CD14-positive monocyte (primary cell): Measurements from ENCODE around the gene RFTN2. TPM values are rescaled to one million over a fixed set of nuclear protein-coding genes. Genes with fewer than 3 reads are reported as not detected.
"Not testable (repeated sequence)": the region's sequence is repeated elsewhere in the genome, so short reads cannot be mapped to it uniquely, and the experiment has no call there.

ENCODE experiments used
- DNase-seq, 3 donors: peaks; one replicate each; pipeline ENCODE4 v3.0.0-alpha.2; 2011 to 2022
- H2AFZ ChIP-seq: 2 replicates; pipeline ENCODE4 v1.6.0; 2012; ENCODE audit warnings: mild to moderate bottlenecking, low read depth, low read length, inconsistent platforms; ENCODE audit not compliant: insufficient read depth, poor library complexity, severe bottlenecking
- H3K27ac ChIP-seq, 2 donors: 1 replicate in 1 of 2; 2 replicates in 1 of 2; pipeline ENCODE4 v1.5.1; 2012 to 2013; ENCODE audit warnings: low read length in 2 of 2, control low read depth in 1 of 2, inconsistent platforms in 1 of 2, low read depth in 1 of 2, mild to moderate bottlenecking in 1 of 2
- H3K27me3 ChIP-seq, 2 donors: one replicate each; pipeline versions ENCODE4 v1.6.0 to v1.6.1; 2011 to 2013; ENCODE audit warnings: low read length in 2 of 2; ENCODE audit not compliant: control insufficient read depth in 2 of 2, insufficient read depth in 2 of 2
- H3K36me3 ChIP-seq, 2 donors: replicated peaks in 1 of 2; 1 replicate in 1 of 2; 2 replicates in 1 of 2; pipeline versions ENCODE4 v1.5.1 to v1.6.1; 2012 to 2013; ENCODE audit warnings: low read length in 2 of 2, control low read depth in 1 of 2, inconsistent platforms in 1 of 2, mild to moderate bottlenecking in 1 of 2; ENCODE audit not compliant: insufficient read depth in 2 of 2, control insufficient read depth in 1 of 2
- H3K4me1 ChIP-seq, 2 donors: 1 replicate in 1 of 2; 2 replicates in 1 of 2; pipeline versions ENCODE4 v1.5.1 to v1.6.1; 2012 to 2013; ENCODE audit warnings: low read length in 2 of 2, control low read depth in 1 of 2, inconsistent platforms in 1 of 2, mild to moderate bottlenecking in 1 of 2, moderate library complexity in 1 of 2; ENCODE audit not compliant: insufficient read depth in 2 of 2, control insufficient read depth in 1 of 2
- H3K4me2 ChIP-seq: replicated peaks from 2 replicates; pipeline ENCODE3; 2012; ENCODE audit warnings: low read length, moderate library complexity, mild to moderate bottlenecking; ENCODE audit not compliant: poor library complexity, severe bottlenecking; ENCODE audit errors: extremely low read depth
- H3K4me3 ChIP-seq, 3 experiments: fragments of 200-600 bp in 1 of 3; sonication (generic) in 1 of 3; replicated peaks in 1 of 3; 1 replicate in 2 of 3; 2 replicates in 1 of 3; pipeline ENCODE4 v1.5.1; 2011 to 2013; ENCODE audit warnings: low read length in 3 of 3, mild to moderate bottlenecking in 3 of 3, control low read depth in 2 of 3, low read depth in 2 of 3, inconsistent platforms in 1 of 3, moderate library complexity in 1 of 3
- H3K79me2 ChIP-seq: 2 replicates; pipeline ENCODE4 v1.6.0; 2012; ENCODE audit warnings: mild to moderate bottlenecking, control low read depth, inconsistent platforms, low read length, moderate library complexity; ENCODE audit not compliant: insufficient read depth
- H3K9ac ChIP-seq: 2 replicates; pipeline ENCODE4 v1.6.0; 2017; ENCODE audit warnings: low read length, mild to moderate bottlenecking; ENCODE audit not compliant: insufficient read depth, poor library complexity, severe bottlenecking
- H3K9me3 ChIP-seq, 2 donors: replicated peaks in 1 of 2; 1 replicate in 1 of 2; 2 replicates in 1 of 2; pipeline versions ENCODE4 v1.5.1 to v1.6.1; 2012 to 2013; ENCODE audit warnings: low read length in 2 of 2, control low read depth in 1 of 2; ENCODE audit not compliant: control insufficient read depth in 1 of 2, insufficient read depth in 1 of 2
- H4K20me1 ChIP-seq: 2 replicates; pipeline ENCODE4 v1.6.0; 2012; ENCODE audit warnings: mild to moderate bottlenecking, low read length, control low read depth, moderate library complexity; ENCODE audit not compliant: insufficient read depth
- H3K27ac Mint-ChIP-seq, 7 donors: one replicate each; pipeline ENCODE4 v1.8.0; 2020; ENCODE audit warnings: mild to moderate bottlenecking in 7 of 7, mixed read lengths in 7 of 7, moderate library complexity in 6 of 7, inconsistent platforms in 2 of 7
- H3K27me3 Mint-ChIP-seq, 3 donors: one replicate each; pipeline ENCODE4 v1.8.0; 2021 to 2022; ENCODE audit warnings: low read depth in 3 of 3, mild to moderate bottlenecking in 3 of 3, mixed read lengths in 3 of 3, moderate library complexity in 3 of 3, inconsistent platforms in 1 of 3
- H3K36me3 Mint-ChIP-seq, 2 donors: one replicate each; pipeline ENCODE4 v1.8.0; 2020; ENCODE audit warnings: mixed read lengths in 2 of 2, inconsistent platforms in 1 of 2, mild to moderate bottlenecking in 1 of 2
- H3K4me1 Mint-ChIP-seq: one replicate; pipeline ENCODE4 v1.8.0; 2020; ENCODE audit warnings: mild to moderate bottlenecking, mixed read lengths
- H3K4me3 Mint-ChIP-seq, 2 donors: one replicate each; pipeline ENCODE4 v1.8.0; 2020; ENCODE audit warnings: mild to moderate bottlenecking in 2 of 2, mixed read lengths in 2 of 2, moderate library complexity in 1 of 2
- H3K9me3 Mint-ChIP-seq, 7 donors: one replicate each; pipeline ENCODE4 v1.8.0; 2020 to 2022; ENCODE audit warnings: mixed read lengths in 7 of 7, mild to moderate bottlenecking in 6 of 7, moderate library complexity in 6 of 7, inconsistent platforms in 2 of 7
- CTCF ChIP-seq: fragments of 200-600 bp; IDR thresholded peaks from one replicate; pipeline ENCODE4 v1.8.0; 2022; ENCODE audit warnings: antibody characterized with exemption, mild to moderate bottlenecking
- WGBS: methylation state at CpG from one replicate; pipeline ENCODE4 v1.1.5; 2013; ENCODE audit warnings: missing lambda C conversion rate; ENCODE audit not compliant: insufficient coverage; 5-methylcytosine and 5-hydroxymethylcytosine counted together
- intact Hi-C, 2 donors: fragments of 100-400 bp; cut with micrococcal nuclease; formaldehyde crosslinking; loops; one replicate each; pipeline versions ENCODE4 v1.15.0 to v1.15.1; 2023
- polyA plus RNA-seq, 3 donors: library from polyadenylated mRNA; depleted of rRNA in 1 of 3; unstranded in 2 of 3; stranded (reverse) in 1 of 3; fragments of 300-500 nt in 2 of 3; fragments of >200 nt in 1 of 3; fragmentation: Illumina TruSeq in 2 of 3; gene quantifications; 1 replicate in 2 of 3; 2 replicates in 1 of 3; pipeline ENCODE4 v1.2.3, GENCODE V29; 2012 to 2021

RFTN2 gene
- polyA plus RNA-seq, 3 donors: 0.02 TPM; not detected in 2

GRCh38 chr2:197647961-197648690, 27.3 kb downstream of the RFTN2 start:
- H3K27me3 ChIP-seq: no peaks in the 10 kb centered on the region
- WGBS: no CpG with 5 or more reads among the region's 3 CpGs
- H3K4me2 ChIP-seq: no peak overlapping the region
- DNase-seq: no peak
- no peaks in the 10 kb centered on the region for H3K79me2 ChIP-seq
- H3K9me3 Mint-ChIP-seq: peaks cover 0 to 2% (median 0%) of the 10 kb centered on the region in 7 donors
- no peaks in the 10 kb centered on the region for H4K20me1 ChIP-seq
- no peaks in the 10 kb centered on the region for H3K4me1 Mint-ChIP-seq
- H3K27ac Mint-ChIP-seq: no peak overlapping the region
- no peak for TF ChIP-seq CTCF
- no peaks in the 10 kb centered on the region for H3K9me3 ChIP-seq
- no peaks in the 10 kb centered on the region for H3K36me3 ChIP-seq
- no peak overlapping the region for H3K27ac ChIP-seq
- H3K4me1 ChIP-seq: no peaks in the 10 kb centered on the region
- peaks cover 0 to 5% (median 4%) of the 10 kb centered on the region in 3 donors for H3K27me3 Mint-ChIP-seq
- no peak overlapping the region for H3K4me3 Mint-ChIP-seq
- H3K9ac ChIP-seq: no peak overlapping the region
- intact Hi-C loops: no loop called here
- H3K36me3 Mint-ChIP-seq: no peaks in the 10 kb centered on the region
- no peak overlapping the region for H2AFZ ChIP-seq
- no peak overlapping the region for H3K4me3 ChIP-seq

- intact Hi-C loops: no loop called here
- Histone ChIP-seq H3K4me1 (no peaks in the 10 kb centered on the region), H3K27me3 (no peaks in the 10 kb centered on the region), H3K4me3 (no peak overlapping the region), H3K9ac (no peak overlapping the region), H3K27ac (no peak overlapping the region), H2AFZ (no peak overlapping the region), H3K79me2 (no peaks in the 10 kb centered on the region), H3K36me3 (no peaks in the 10 kb centered on the region), H4K20me1 (no peaks in the 10 kb centered on the region), H3K9me3 (no peaks in the 10 kb centered on the region), H3K4me2 (no peak overlapping the region)
- WGBS: no CpG with 5 or more reads among the region's 3 CpGs
- Mint-ChIP-seq H3K27me3 (peaks cover 0 to 7% (median 0%) of the 10 kb centered on the region in 3 donors), H3K4me1 (no peaks in the 10 kb centered on the region), H3K4me3 (no peak overlapping the region), H3K27ac (no peak overlapping the region), H3K36me3 (no peaks in the 10 kb centered on the region), H3K9me3 (peaks cover 0 to 3% (median 2%) of the 10 kb centered on the region in 7 donors)
- no peak for DNase-seq
- TF ChIP-seq CTCF: no peak
Observed at GRCh38 chr2:197641666-197642065, 33.7 kb downstream of the RFTN2 start.

- H3K4me3 ChIP-seq, H3K4me1 ChIP-seq, H3K9ac ChIP-seq, H3K4me1 Mint-ChIP-seq, H3K27me3 Mint-ChIP-seq, H3K4me3 Mint-ChIP-seq, H3K9me3 ChIP-seq, H3K4me2 ChIP-seq, H3K27me3 ChIP-seq, H3K36me3 ChIP-seq, H3K27ac Mint-ChIP-seq, H3K36me3 Mint-ChIP-seq, H2AFZ ChIP-seq, DNase-seq, H3K79me2 ChIP-seq, H3K9me3 Mint-ChIP-seq, H4K20me1 ChIP-seq, H3K27ac ChIP-seq, intact Hi-C loops: not testable (repeated sequence)
- 100% methylated on average over 6 of the region's 19 CpGs for WGBS
Observed at GRCh38 chr2:197640571-197641122, 34.7 kb downstream of the RFTN2 start.
